Thyroid gland (tissue), 4 donors: ENCODE data around the gene EVA1C.
"Not testable (repeated sequence)": the region's sequence is repeated elsewhere in the genome, so short reads cannot be mapped to it uniquely, and the experiment has no call there.

Source experiments
- POLR2A ChIP-seq, 2 donors: fragments of 450-650 bp; IDR thresholded peaks; one replicate each; pipeline ENCODE4 v1.6.1; 2017; ENCODE audit warnings: antibody characterized with exemption in 2 of 2, mild to moderate bottlenecking in 2 of 2, moderate library complexity in 1 of 2
- TF ChIP-seq, protein P1 (sequence below), 6 experiments: fragments of 200-600 bp in 3 of 6; fragments of 450-650 bp in 3 of 6; sonication (generic) in 3 of 6; IDR thresholded peaks; one replicate each; pipeline ENCODE4 v1.5.1; 2016 to 2019; ENCODE audit warnings: antibody characterized with exemption in 6 of 6, mild to moderate bottlenecking in 2 of 6, inconsistent platforms in 1 of 6, moderate library complexity in 1 of 6

DNA sequence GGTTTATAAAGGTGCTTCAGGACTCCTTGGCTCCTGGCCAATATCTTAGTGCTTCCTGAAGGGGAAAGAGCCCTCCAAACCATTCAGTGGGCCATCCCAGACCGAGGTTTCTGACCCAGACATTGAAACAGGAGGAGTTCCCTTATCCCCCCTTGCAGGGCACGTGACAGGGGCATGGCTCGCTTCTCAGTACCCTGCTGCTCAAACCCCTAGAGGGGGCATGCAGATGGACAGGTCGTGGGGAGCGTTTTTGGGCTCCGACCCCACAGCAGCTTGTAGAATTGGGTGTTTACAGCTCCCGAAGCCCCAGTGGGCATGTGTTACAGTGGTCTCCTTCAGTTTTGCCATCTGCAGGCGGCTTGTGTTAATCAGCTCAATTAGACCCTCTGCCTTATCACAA is 39.7 kb downstream of the EVA1C start:
- TF ChIP-seq, protein P1, sequence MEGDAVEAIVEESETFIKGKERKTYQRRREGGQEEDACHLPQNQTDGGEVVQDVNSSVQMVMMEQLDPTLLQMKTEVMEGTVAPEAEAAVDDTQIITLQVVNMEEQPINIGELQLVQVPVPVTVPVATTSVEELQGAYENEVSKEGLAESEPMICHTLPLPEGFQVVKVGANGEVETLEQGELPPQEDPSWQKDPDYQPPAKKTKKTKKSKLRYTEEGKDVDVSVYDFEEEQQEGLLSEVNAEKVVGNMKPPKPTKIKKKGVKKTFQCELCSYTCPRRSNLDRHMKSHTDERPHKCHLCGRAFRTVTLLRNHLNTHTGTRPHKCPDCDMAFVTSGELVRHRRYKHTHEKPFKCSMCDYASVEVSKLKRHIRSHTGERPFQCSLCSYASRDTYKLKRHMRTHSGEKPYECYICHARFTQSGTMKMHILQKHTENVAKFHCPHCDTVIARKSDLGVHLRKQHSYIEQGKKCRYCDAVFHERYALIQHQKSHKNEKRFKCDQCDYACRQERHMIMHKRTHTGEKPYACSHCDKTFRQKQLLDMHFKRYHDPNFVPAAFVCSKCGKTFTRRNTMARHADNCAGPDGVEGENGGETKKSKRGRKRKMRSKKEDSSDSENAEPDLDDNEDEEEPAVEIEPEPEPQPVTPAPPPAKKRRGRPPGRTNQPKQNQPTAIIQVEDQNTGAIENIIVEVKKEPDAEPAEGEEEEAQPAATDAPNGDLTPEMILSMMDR (IDR thresholded peaks at IDR 0.05): not testable (repeated sequence)
- TF ChIP-seq POLR2A (IDR thresholded peaks at IDR 0.05): not testable (repeated sequence)
